ENCODE measurements around the gene TCF23.

- TF ChIP-seq CTCF (IDR thresholded peaks at IDR 0.05) (no peak), POLR2A (IDR thresholded peaks at IDR 0.05) (no peak)
These were observed 35.3 kb downstream of the TCF23 start for GRCh38 chr2:27184115-27184514.

Data from adrenal gland (tissue), 5 donors.